Activated CD4-positive, alpha-beta memory T cell treated with anti-CD3 and anti-CD28 coated beads for 36 hours (primary cell): ENCODE data around the gene HLA-DRB1. TPM values are rescaled to one million over a fixed set of nuclear protein-coding genes. Genes with fewer than 3 reads are reported as not detected.
"Not testable (repeated sequence)": the region's sequence is repeated elsewhere in the genome, so short reads cannot be mapped to it uniquely, and the experiment has no call there.

Experiments
- CTCF ChIA-PET: fragments of 350-600 bp; sonication (Branson Sonifier 250); formaldehyde crosslinking; loops from one replicate; lab custom pipeline; 2021; ENCODE audit warnings: antibody characterized with exemption, inconsistent platforms; lab: Charles Lee
- POLR2A ChIA-PET: fragments of 350-600 bp; sonication (Branson Sonifier 250); formaldehyde crosslinking; loops from one replicate; lab custom pipeline; 2021; ENCODE audit warnings: antibody characterized with exemption; lab: Charles Lee
- DNase-seq: peaks from one replicate; pipeline ENCODE4 v3.0.0-alpha.2; 2020
- H3K27ac Mint-ChIP-seq: one replicate; pipeline ENCODE4 v1.8.0; 2021; ENCODE audit warnings: mixed read lengths
- H3K27me3 Mint-ChIP-seq: one replicate; pipeline ENCODE4 v1.8.0; 2021; ENCODE audit warnings: mixed read lengths
- H3K36me3 Mint-ChIP-seq: one replicate; pipeline ENCODE4 v1.8.0; 2021; ENCODE audit warnings: mixed read lengths
- H3K4me1 Mint-ChIP-seq: one replicate; pipeline ENCODE4 v1.8.0; 2021; ENCODE audit warnings: low read depth, mixed read lengths
- H3K4me3 Mint-ChIP-seq: one replicate; pipeline ENCODE4 v1.8.0; 2021; ENCODE audit warnings: mild to moderate bottlenecking, mixed read lengths
- H3K9me3 Mint-ChIP-seq: one replicate; pipeline ENCODE4 v1.8.0; 2021; ENCODE audit warnings: mixed read lengths
- intact Hi-C: fragments of 100-400 bp; cut with micrococcal nuclease; formaldehyde crosslinking; loops from one replicate; pipeline ENCODE4 v1.15.1; 2023
- total RNA-seq, 2 experiments: library from RNA; stranded (reverse); gene quantifications; one replicate each; pipeline ENCODE4 v1.2.3, GENCODE V29; 2021

Gene HLA-DRB1
- total RNA-seq, 2 experiments from 2014 or later, result 7.3 to 8.7 TPM

GRCh38 chr6:32607988-32608298 lies 18.3 kb upstream of the HLA-DRB1 start:
- CTCF ChIA-PET, result no interaction called here
- intact Hi-C loops, result no loop called here
- H3K27ac Mint-ChIP-seq, result no peak overlapping the region

GRCh38 chr6:32607263-32607987 lies 17.8 kb upstream of the HLA-DRB1 start:
- Mint-ChIP-seq H3K27me3 (no peaks in the 10 kb centered on the region), H3K4me1 (peaks cover 24% of the 10 kb centered on the region), H3K4me3 (no peak overlapping the region), H3K27ac (no peak overlapping the region), H3K9me3 (no peaks in the 10 kb centered on the region), H3K36me3 (no peaks in the 10 kb centered on the region)
- POLR2A ChIA-PET, result no interaction called here
- CTCF ChIA-PET, result no interaction called here
- DNase-seq, result no peak
- intact Hi-C loops, result no loop called here

More at GRCh38 chr6:32607988-32608298, 18.3 kb upstream of the HLA-DRB1 start:
- no peak for DNase-seq
- Mint-ChIP-seq H3K4me3 (no peak overlapping the region), H3K36me3 (no peaks in the 10 kb centered on the region), H3K9me3 (no peaks in the 10 kb centered on the region), H3K4me1 (peaks cover 24% of the 10 kb centered on the region), H3K27me3 (no peaks in the 10 kb centered on the region)
- POLR2A ChIA-PET, result no interaction called here

- intact Hi-C loops, result no loop called here
- no peak overlapping the region for H3K27ac Mint-ChIP-seq
- H3K4me1 Mint-ChIP-seq, result peaks cover 18% of the 10 kb centered on the region
- no peaks in the 10 kb centered on the region for H3K36me3 Mint-ChIP-seq
- H3K4me3 Mint-ChIP-seq, result no peak overlapping the region
- no peaks in the 10 kb centered on the region for H3K27me3 Mint-ChIP-seq
- no peak for DNase-seq
- H3K9me3 Mint-ChIP-seq, result no peaks in the 10 kb centered on the region
- ChIA-PET CTCF (no interaction called here), POLR2A (interaction anchor here (0.6 kb wide), 1 partner anchor 500 kb away, joined by 6 read pairs; no protein-coding TSS in a partner anchor)
These were observed 14.8 kb upstream of the HLA-DRB1 start for GRCh38 chr6:32604434-32604877.

GRCh38 chr6:32603888-32604287 lies 14.2 kb upstream of the HLA-DRB1 start:
- Mint-ChIP-seq H3K27me3 (no peaks in the 10 kb centered on the region), H3K4me1 (peaks cover 18% of the 10 kb centered on the region), H3K36me3 (no peaks in the 10 kb centered on the region), H3K4me3 (no peak overlapping the region), H3K9me3 (no peaks in the 10 kb centered on the region), H3K27ac (no peak overlapping the region)
- ChIA-PET POLR2A (interaction anchor here (0.6 kb wide), 2 partner anchors 18 to 500 kb away, joined by 4 to 6 read pairs; no protein-coding TSS in a partner anchor), CTCF (no interaction called here)
- DNase-seq, result no peak
- intact Hi-C loops, result no loop called here

- intact Hi-C loops, result no loop called here
- H3K27me3 Mint-ChIP-seq, result no peaks in the 10 kb centered on the region
- no peak for DNase-seq
- ChIA-PET POLR2A (no interaction called here), CTCF (no interaction called here)
- H3K27ac Mint-ChIP-seq, result no peak overlapping the region
- peaks cover 15% of the 10 kb centered on the region for H3K4me1 Mint-ChIP-seq
- no peak overlapping the region for H3K4me3 Mint-ChIP-seq
- no peaks in the 10 kb centered on the region for H3K36me3 Mint-ChIP-seq
- H3K9me3 Mint-ChIP-seq, result no peaks in the 10 kb centered on the region
These were observed 13.6 kb upstream of the HLA-DRB1 start for GRCh38 chr6:32603222-32603621.

GRCh38 chr6:32602383-32602782 lies 12.7 kb upstream of the HLA-DRB1 start:
- Mint-ChIP-seq H3K36me3 (no peaks in the 10 kb centered on the region), H3K27me3 (no peaks in the 10 kb centered on the region), H3K4me1 (peaks cover 12% of the 10 kb centered on the region), H3K27ac (no peak overlapping the region), H3K9me3 (no peaks in the 10 kb centered on the region), H3K4me3 (no peak overlapping the region)
- intact Hi-C loops, result no loop called here
- CTCF ChIA-PET, result no interaction called here
- no peak for DNase-seq
- POLR2A ChIA-PET, result no interaction called here

GRCh38 chr6:32597024-32597423 lies 7.4 kb upstream of the HLA-DRB1 start:
- Mint-ChIP-seq H3K27me3 (no peaks in the 10 kb centered on the region), H3K4me3 (no peak overlapping the region), H3K9me3 (no peaks in the 10 kb centered on the region), H3K4me1 (no peaks in the 10 kb centered on the region), H3K27ac (no peak overlapping the region), H3K36me3 (no peaks in the 10 kb centered on the region)
- no peak for DNase-seq
- intact Hi-C loops, result no loop called here
- CTCF ChIA-PET, result no interaction called here
- POLR2A ChIA-PET, result interaction anchor here (0.6 kb wide), 1 partner anchor 499 kb away, joined by 4 read pairs; no protein-coding TSS in a partner anchor

GRCh38 chr6:32590713-32591112 lies 1.1 kb upstream of the HLA-DRB1 start:
- H3K27ac Mint-ChIP-seq, DNase-seq, H3K4me1 Mint-ChIP-seq, intact Hi-C loops, H3K27me3 Mint-ChIP-seq, CTCF ChIA-PET, POLR2A ChIA-PET, H3K36me3 Mint-ChIP-seq, H3K9me3 Mint-ChIP-seq, H3K4me3 Mint-ChIP-seq: not testable (repeated sequence)

GRCh38 chr6:32588156-32588555 lies 1.5 kb downstream of the HLA-DRB1 start:
- POLR2A ChIA-PET, result no interaction called here

GRCh38 chr6:32583527-32583898 lies 6.1 kb downstream of the HLA-DRB1 start:
- H3K4me1 Mint-ChIP-seq, result peaks cover 4% of the 10 kb centered on the region
- intact Hi-C loops, result no loop called here
- ChIA-PET CTCF (no interaction called here), POLR2A (no interaction called here)
- H3K9me3 Mint-ChIP-seq, result no peaks in the 10 kb centered on the region
- peak overlapping the region; percentile 38 for H3K4me3 Mint-ChIP-seq
- no peaks in the 10 kb centered on the region for H3K36me3 Mint-ChIP-seq
- H3K27ac Mint-ChIP-seq, result no peak overlapping the region
- H3K27me3 Mint-ChIP-seq, result no peaks in the 10 kb centered on the region
- DNase-seq, result no peak

More at GRCh38 chr6:32588156-32588555, 1.5 kb downstream of the HLA-DRB1 start:
- H3K27ac Mint-ChIP-seq, result no peak overlapping the region
- H3K9me3 Mint-ChIP-seq, result no peaks in the 10 kb centered on the region
- H3K36me3 Mint-ChIP-seq, result no peaks in the 10 kb centered on the region
- CTCF ChIA-PET, result no interaction called here
- H3K27me3 Mint-ChIP-seq, result peaks cover 3% of the 10 kb centered on the region
- no peak for DNase-seq
- peak overlapping the region; percentile 5 for H3K4me3 Mint-ChIP-seq
- H3K4me1 Mint-ChIP-seq, result peaks cover 2% of the 10 kb centered on the region
- intact Hi-C loops, result no loop called here

GRCh38 chr6:32581315-32582095 lies 8.1 kb downstream of the HLA-DRB1 start:
- ChIA-PET POLR2A (no interaction called here), CTCF (interaction anchor here (0.7 to 1.3 kb wide), 2 partner anchors 23 to 204 kb away, joined by 3 to 4 read pairs; no protein-coding TSS in a partner anchor)
- Mint-ChIP-seq H3K27me3 (no peaks in the 10 kb centered on the region), H3K27ac (no peak overlapping the region), H3K4me1 (peaks cover 4% of the 10 kb centered on the region), H3K4me3 (no peak overlapping the region), H3K36me3 (no peaks in the 10 kb centered on the region), H3K9me3 (no peaks in the 10 kb centered on the region)
- DNase-seq, result no peak
- intact Hi-C loops, result no loop called here

- Mint-ChIP-seq H3K36me3 (no peaks in the 10 kb centered on the region), H3K4me1 (peaks cover 4% of the 10 kb centered on the region), H3K9me3 (no peaks in the 10 kb centered on the region), H3K27ac (no peak overlapping the region), H3K27me3 (no peaks in the 10 kb centered on the region), H3K4me3 (no peak overlapping the region)
- no peak for DNase-seq
- intact Hi-C loops, result no loop called here
- ChIA-PET CTCF (interaction anchor here (1.3 kb wide), 1 partner anchor 22 kb away, joined by 3 read pairs; no protein-coding TSS in a partner anchor), POLR2A (no interaction called here)
These were observed 9.1 kb downstream of the HLA-DRB1 start for GRCh38 chr6:32580593-32580992.
